Adipocyte (in vitro differentiated cells): ENCODE results near the gene CBLN3.
A peak's percentile ranks its signal among the peaks of the same experiment; 100 is the strongest.

Experiments used
- DNase-seq: peaks from one replicate; pipeline ENCODE4 v3.0.0-alpha.2; 2015; ENCODE audit warnings: low read depth
- H3K27me3 ChIP-seq: replicated peaks from 2 replicates; pipeline ENCODE4 v1.7.0; 2013; ENCODE audit warnings: mild to moderate bottlenecking, low read length, moderate library complexity; ENCODE audit not compliant: control insufficient read depth, insufficient read depth
- H3K36me3 ChIP-seq: 2 replicates; pipeline ENCODE4 v1.7.0; 2013; ENCODE audit warnings: low read length, mild to moderate bottlenecking, moderate library complexity; ENCODE audit not compliant: control insufficient read depth, insufficient read depth, severe bottlenecking
- H3K4me1 ChIP-seq: 2 replicates; pipeline ENCODE4 v1.7.0; 2013; ENCODE audit warnings: mild to moderate bottlenecking, low read length, moderate library complexity; ENCODE audit not compliant: control insufficient read depth, insufficient read depth
- H3K4me3 ChIP-seq: 2 replicates; pipeline ENCODE4 v1.7.0; 2013; ENCODE audit warnings: mild to moderate bottlenecking, low read length, moderate library complexity
- H3K9ac ChIP-seq: 2 replicates; pipeline ENCODE4 v1.7.0; 2013; ENCODE audit warnings: mild to moderate bottlenecking, low read length, moderate library complexity
- H3K9me3 ChIP-seq: 2 replicates; pipeline ENCODE4 v1.7.0; 2013; ENCODE audit warnings: mild to moderate bottlenecking, low read length, moderate library complexity; ENCODE audit not compliant: control insufficient read depth

CBLN3 gene

DNA sequence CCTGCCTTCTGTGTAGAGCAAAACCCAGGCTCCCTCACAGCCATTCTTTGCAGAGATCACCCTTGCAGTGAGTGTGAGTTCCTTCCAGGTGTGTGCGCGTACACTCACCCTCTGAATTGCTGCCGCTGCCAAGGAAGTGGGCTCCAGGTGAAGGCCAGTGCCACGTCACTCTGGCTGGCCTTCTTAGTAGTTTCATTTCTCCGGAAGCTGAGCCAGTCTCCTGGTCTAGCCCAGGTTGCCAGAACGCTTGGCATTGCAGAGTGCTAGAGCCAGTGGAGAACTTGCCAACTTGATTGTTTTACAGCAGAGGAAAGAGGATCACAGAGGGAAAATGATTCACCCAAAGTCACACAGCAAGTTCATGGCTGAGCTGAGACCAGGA is 11.0 kb downstream of the CBLN3 start:
- Histone ChIP-seq H3K4me3 (no peak overlapping the region), H3K4me1 (no peaks in the 10 kb centered on the region), H3K27me3 (no peaks in the 10 kb centered on the region), H3K9ac (no peak overlapping the region), H3K36me3 (no peaks in the 10 kb centered on the region), H3K9me3 (no peaks in the 10 kb centered on the region)
- DNase-seq: no peak

DNA sequence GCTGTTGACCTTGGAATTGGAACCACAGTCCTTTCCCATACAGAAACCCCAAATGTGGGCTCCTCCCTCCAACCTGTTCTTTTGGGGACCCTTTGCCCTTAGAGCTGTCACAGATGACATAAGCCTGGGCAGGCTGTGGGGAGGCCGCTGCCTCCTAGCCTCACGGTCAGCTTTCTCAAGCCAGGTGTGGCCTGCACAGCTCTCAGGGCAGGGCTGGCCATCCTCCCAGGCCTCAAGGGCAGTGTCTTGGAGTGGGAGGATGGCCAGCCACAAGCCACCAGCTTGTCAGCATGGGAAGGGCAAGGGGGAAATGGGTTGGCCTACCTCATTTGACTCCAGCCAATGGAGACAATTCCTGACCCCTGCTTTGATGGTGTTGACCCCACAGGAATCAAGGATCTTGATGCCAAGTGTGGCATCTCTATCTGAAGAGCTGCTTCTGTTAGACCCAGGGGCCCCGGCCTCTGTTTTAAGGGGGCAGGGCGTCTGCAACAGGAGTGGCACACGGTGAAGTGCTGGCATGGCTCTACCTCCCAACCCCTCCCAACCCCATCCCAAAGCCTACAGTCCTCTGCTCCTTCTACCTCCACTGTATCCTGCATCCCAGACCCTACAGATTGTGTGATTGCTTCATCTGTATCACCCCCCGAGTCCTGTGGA is 11.5 kb downstream of the CBLN3 start:
- DNase-seq: no peak
- H3K9me3 ChIP-seq: no peaks in the 10 kb centered on the region
- H3K4me3 ChIP-seq: no peak overlapping the region
- no peaks in the 10 kb centered on the region for H3K4me1 ChIP-seq
- no peaks in the 10 kb centered on the region for H3K27me3 ChIP-seq
- no peaks in the 10 kb centered on the region for H3K36me3 ChIP-seq
- H3K9ac ChIP-seq: no peak overlapping the region

DNA sequence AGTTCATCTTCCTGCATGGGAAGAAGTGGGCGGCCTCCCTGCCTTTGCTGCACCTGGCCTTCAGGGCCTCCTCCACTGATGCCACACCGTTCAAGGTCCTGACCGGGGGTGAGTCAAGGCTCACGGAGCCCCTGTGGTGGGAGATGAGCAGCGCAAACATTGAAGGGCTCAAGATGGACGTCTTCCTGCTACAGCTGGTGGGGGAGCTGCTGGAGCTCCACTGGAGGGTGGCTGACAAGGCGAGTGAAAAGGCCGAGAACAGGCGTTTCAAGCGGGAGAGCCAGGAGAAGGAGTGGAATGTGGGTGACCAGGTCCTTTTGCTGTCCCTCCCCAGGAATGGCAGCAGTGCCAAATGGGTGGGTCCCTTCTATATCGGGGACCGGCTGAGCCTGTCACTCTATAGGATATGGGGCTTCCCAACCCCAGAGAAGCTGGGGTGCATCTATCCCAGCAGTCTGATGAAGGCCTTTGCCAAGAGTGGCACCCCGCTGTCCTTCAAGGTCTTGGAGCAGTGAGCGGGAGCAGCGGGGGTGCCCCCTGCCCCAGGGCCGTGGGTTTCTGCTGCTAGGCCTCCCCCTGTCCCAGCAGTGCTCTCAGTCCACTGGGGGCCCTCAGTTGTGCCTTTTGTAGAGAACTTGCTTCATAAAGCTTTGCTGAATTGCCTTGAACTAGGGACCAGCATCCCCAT is 12.4 kb downstream of the CBLN3 start:
- no peaks in the 10 kb centered on the region for H3K36me3 ChIP-seq
- H3K9ac ChIP-seq: no peak overlapping the region
- no peak overlapping the region for H3K4me3 ChIP-seq
- DNase-seq: no peak
- no peaks in the 10 kb centered on the region for H3K4me1 ChIP-seq
- no peaks in the 10 kb centered on the region for H3K27me3 ChIP-seq
- no peaks in the 10 kb centered on the region for H3K9me3 ChIP-seq

DNA sequence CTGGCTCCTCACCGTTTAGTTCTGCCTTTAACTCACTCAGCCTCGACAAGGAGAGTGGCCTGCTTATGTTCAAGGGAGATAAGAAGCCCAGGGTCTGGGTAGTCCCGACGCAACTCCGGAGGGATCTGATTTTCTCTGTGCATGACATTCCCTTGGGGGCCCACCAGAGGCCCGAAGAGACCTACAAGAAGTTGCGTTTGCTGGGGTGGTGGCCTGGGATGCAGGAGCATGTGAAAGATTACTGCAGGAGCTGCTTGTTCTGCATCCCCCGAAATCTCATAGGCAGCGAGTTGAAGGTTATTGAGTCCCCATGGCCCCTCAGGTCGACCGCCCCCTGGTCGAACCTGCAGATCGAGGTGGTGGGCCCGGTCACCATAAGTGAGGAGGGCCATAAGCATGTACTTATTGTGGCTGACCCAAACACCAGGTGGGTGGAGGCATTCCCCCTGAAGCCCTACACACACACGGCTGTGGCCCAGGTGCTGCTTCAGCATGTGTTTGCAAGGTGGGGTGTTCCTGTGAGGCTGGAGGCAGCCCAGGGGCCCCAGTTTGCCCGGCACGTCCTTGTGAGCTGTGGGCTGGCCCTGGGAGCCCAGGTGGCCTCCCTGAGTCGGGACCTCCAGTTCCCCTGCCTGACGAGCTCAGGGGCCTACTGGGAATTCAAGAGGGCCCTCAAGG is 13.1 kb downstream of the CBLN3 start:
- Histone ChIP-seq H3K36me3 (no peaks in the 10 kb centered on the region), H3K4me3 (no peak overlapping the region), H3K4me1 (no peaks in the 10 kb centered on the region), H3K9ac (no peak overlapping the region), H3K9me3 (no peaks in the 10 kb centered on the region), H3K27me3 (no peaks in the 10 kb centered on the region)
- no peak for DNase-seq

DNA sequence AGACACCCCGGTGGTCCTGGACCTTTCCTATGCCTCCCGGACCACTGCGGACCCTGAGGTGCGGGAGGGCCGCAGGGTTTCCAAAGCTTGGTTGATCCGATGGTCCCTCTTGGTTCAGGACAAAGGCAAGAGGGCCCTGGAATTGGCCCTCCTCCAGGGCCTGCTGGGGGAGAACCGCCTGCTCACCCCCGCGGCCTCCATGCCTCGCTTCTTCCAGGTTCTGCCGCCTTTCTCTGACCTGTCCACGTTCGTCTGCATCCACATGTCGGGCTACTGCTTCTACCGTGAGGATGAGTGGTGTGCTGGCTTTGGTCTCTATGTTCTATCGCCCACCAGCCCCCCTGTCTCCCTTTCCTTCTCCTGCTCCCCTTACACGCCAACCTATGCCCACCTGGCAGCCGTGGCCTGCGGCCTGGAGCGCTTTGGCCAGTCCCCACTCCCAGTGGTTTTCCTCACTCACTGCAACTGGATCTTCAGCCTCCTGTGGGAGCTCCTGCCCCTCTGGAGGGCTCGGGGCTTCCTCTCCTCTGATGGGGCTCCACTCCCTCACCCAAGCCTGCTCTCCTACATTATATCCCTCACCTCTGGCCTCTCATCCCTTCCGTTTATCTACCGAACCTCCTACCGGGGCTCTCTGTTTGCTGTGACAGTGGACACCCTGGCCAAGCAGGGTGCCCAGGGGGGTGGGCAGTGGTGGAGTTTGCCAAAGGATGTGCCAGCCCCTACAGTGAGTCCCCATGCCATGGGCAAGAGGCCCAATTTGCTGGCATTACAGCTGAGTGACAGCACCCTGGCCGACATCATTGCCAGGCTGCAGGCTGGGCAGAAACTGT is 13.8 kb downstream of the CBLN3 start:
- no peak for DNase-seq
- Histone ChIP-seq H3K4me1 (no peaks in the 10 kb centered on the region), H3K36me3 (no peaks in the 10 kb centered on the region), H3K9ac (no peak overlapping the region), H3K4me3 (no peak overlapping the region), H3K27me3 (no peaks in the 10 kb centered on the region), H3K9me3 (no peaks in the 10 kb centered on the region)

DNA sequence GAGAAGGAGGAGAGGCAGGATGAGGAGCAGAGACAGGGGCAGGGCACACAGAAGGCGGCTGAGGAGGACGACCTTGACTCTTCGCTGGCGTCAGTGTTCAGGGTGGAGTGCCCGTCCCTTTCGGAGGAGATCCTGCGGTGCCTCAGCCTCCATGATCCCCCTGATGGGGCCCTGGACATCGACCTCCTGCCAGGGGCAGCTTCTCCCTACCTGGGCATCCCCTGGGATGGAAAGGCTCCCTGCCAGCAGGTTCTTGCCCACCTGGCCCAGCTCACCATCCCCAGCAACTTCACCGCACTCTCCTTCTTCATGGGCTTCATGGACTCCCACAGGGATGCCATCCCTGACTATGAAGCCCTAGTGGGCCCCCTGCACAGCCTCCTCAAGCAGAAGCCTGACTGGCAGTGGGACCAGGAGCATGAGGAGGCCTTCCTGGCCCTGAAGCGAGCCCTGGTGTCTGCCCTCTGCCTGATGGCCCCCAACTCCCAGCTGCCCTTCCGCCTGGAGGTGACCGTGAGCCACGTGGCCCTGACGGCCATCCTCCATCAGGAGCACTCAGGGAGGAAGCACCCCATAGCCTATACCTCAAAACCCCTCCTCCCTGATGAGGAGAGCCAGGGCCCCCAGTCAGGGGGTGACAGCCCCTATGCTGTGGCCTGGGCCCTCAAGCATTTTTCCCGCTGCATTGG is 14.6 kb downstream of the CBLN3 start:
- Histone ChIP-seq H3K36me3 (no peaks in the 10 kb centered on the region), H3K27me3 (no peaks in the 10 kb centered on the region), H3K9me3 (no peaks in the 10 kb centered on the region), H3K4me1 (no peaks in the 10 kb centered on the region), H3K4me3 (no peak overlapping the region), H3K9ac (no peak overlapping the region)
- no peak for DNase-seq

DNA sequence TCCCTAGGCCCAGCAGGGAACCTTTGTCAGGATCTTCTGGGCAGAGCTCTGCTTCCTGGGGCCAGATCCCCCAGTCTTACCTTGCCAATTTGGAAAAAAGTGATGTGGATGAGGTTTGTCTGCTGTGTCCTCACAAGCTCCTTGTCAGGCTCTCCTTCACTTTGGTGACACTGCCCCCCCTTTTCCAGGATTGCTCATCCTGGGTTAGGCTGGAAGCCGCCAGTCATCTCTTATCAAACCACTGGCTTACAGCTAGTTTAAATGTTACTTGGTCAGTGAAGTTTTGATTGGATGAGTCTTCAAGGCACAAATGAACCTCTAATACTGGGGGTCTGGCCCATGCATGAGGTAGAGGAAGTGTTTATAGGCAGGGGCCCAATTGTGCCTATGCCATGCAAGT is 15.4 kb downstream of the CBLN3 start:
- no peak for DNase-seq
- Histone ChIP-seq H3K27me3 (no peaks in the 10 kb centered on the region), H3K4me3 (no peak overlapping the region)

DNA sequence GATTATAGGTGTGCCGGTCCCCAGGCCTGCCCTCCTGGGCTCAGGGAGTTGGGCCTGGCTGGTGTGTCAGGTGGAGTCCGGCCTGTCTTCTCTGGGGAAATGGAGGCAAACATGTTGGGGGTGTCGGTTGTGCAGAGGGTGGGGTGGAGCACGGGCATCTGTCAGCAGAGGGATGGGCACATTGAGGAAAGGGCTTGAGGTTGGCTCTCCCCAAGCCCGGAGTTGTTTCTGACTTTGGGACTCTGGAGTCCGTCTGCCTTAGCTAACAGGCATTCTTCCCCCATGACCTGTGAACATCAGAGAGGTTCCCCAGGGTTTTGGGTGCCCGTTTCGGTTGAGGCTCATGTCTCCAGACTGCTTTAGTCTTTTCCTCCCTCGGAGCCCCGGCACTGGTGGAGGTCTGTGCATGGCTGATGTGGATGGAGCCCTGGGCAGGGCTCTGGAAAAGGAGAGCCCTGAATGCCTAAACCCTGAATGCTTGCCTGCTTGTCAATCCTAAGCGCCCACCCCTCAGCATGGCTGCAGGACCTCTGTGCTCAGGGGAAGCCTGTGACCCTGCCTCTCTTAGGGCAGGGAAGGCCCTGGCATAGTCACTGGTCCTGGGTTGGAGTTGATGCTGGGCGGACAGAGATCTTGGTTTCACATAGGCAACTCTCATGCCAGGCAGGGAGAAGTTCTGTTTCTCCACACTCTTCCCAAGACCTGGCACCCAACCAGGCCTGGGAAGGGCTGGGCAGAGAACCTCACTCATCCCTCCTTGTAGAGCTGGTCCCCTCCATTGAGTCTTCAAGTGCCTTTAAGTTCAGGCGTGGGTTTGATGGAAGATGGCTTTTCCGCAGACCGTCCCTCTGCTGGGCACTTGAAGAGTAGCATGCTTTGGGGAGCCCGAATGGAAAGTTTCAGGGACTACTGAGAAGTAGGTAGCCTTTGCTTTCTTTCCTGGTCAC is 17.8 kb downstream of the CBLN3 start:
- Histone ChIP-seq H3K27me3 (no peaks in the 10 kb centered on the region), H3K9ac (no peak overlapping the region), H3K36me3 (no peaks in the 10 kb centered on the region), H3K9me3 (no peaks in the 10 kb centered on the region), H3K4me3 (no peak overlapping the region), H3K4me1 (peaks cover 7% of the 10 kb centered on the region)
- DNase-seq: peak; percentile 73

More for the DNA sequence above, 15.4 kb downstream of the CBLN3 start:
- H3K9ac ChIP-seq: no peak overlapping the region
- peaks cover 3% of the 10 kb centered on the region for H3K4me1 ChIP-seq
- no peaks in the 10 kb centered on the region for H3K9me3 ChIP-seq
- no peaks in the 10 kb centered on the region for H3K36me3 ChIP-seq

DNA sequence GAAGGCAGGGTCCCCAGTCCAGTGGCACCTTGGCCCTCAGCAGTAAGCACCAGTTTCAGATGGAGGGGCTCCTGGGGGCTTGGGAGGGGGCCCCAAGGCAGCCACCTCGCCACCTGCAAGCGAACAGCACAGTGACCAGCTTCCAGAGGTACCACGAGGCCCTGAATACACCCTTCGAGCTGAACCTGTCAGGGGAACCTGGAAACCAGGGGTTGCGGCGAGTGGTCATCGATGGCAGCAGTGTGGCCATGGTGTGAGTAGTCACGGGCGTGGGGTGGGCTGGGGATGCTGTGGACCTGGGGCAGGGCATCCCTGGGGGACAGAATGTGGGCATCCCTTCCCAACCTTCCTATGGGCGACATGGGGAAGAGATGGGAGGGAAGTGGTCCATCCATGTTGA is 19.5 kb downstream of the CBLN3 start:
- no peak for DNase-seq
- H3K36me3 ChIP-seq: no peaks in the 10 kb centered on the region
- no peak overlapping the region for H3K4me3 ChIP-seq
- no peaks in the 10 kb centered on the region for H3K9me3 ChIP-seq
- H3K4me1 ChIP-seq: peaks cover 7% of the 10 kb centered on the region
- no peak overlapping the region for H3K9ac ChIP-seq
- no peaks in the 10 kb centered on the region for H3K27me3 ChIP-seq

DNA sequence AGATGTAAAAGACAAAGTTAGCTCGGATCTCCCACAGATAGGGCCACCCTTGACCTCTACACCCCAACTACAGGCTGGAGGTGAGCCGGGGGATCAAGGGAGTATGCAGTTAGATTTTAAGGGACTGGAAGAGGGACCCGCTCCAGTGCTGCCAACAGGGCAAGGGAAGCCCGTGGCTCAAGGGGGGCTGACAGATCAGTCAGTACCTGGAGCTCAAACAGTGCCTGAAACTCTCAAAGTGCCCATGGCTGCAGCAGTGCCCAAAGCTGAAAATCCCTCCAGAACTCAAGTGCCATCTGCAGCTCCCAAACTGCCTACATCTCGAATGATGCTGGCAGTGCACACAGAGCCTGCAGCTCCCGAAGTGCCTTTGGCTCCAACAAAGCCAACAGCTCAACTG is 20.3 kb downstream of the CBLN3 start:
- Histone ChIP-seq H3K27me3 (no peaks in the 10 kb centered on the region), H3K9ac (no peak overlapping the region), H3K36me3 (no peaks in the 10 kb centered on the region), H3K4me3 (no peak overlapping the region), H3K4me1 (peaks cover 7% of the 10 kb centered on the region), H3K9me3 (no peaks in the 10 kb centered on the region)
- DNase-seq: no peak
